ENCODE data around the gene CBX2. TPM values are rescaled to one million over a fixed set of nuclear protein-coding genes. Genes with fewer than 3 reads are reported as not detected.

CBX2 gene
- polyA plus RNA-seq, 2 donors: 2.1 to 3.3 TPM

GRCh38 chr17:79824893-79825579 is 47.1 kb downstream of the CBX2 start:
- Histone ChIP-seq H3K4me1 (ENCODE audit: control insufficient read depth in 2 of 2, insufficient read depth in 2 of 2, low read length in 1 of 2) (peaks cover 2 to 4% of the 10 kb centered on the region in 2 donors), H3K36me3 (ENCODE audit: control insufficient read depth in 2 of 2, insufficient read depth in 2 of 2, low read length in 1 of 2) (no peaks in the 10 kb centered on the region), H3K27ac (ENCODE audit: low read depth in 2 of 2, low read length in 1 of 2) (no peak overlapping the region), H3K27me3 (ENCODE audit: control insufficient read depth in 1 of 2, insufficient read depth in 2 of 2, low read length in 2 of 2) (no peaks in the 10 kb centered on the region), H3K4me3 (ENCODE audit: low read depth in 1 of 2, low read length in 2 of 2) (no peak overlapping the region), H3K9me3 (ENCODE audit: control insufficient read depth in 2 of 2, insufficient read depth in 1 of 2, low read depth in 1 of 2, low read length in 1 of 2) (peaks cover 0 to 2% of the 10 kb centered on the region in 2 donors)
- 82 to 88% methylated on average over 6 of the region's 6 CpGs for WGBS, 2 donors

GRCh38 chr17:79825580-79825921 is 47.6 kb downstream of the CBX2 start:
- Histone ChIP-seq H3K4me1 (ENCODE audit: control insufficient read depth in 2 of 2, insufficient read depth in 2 of 2, low read length in 1 of 2) (peaks cover 2 to 4% of the 10 kb centered on the region in 2 donors), H3K27me3 (ENCODE audit: control insufficient read depth in 1 of 2, insufficient read depth in 2 of 2, low read length in 2 of 2) (no peaks in the 10 kb centered on the region), H3K36me3 (ENCODE audit: control insufficient read depth in 2 of 2, insufficient read depth in 2 of 2, low read length in 1 of 2) (no peaks in the 10 kb centered on the region), H3K4me3 (ENCODE audit: low read depth in 1 of 2, low read length in 2 of 2) (no peak overlapping the region), H3K27ac (ENCODE audit: low read depth in 2 of 2, low read length in 1 of 2) (no peak overlapping the region), H3K9me3 (ENCODE audit: control insufficient read depth in 2 of 2, insufficient read depth in 1 of 2, low read depth in 1 of 2, low read length in 1 of 2) (peaks cover 0 to 2% of the 10 kb centered on the region in 2 donors)
- WGBS, 2 donors: 95 to 96% methylated on average over 5 of the region's 5 CpGs

GRCh38 chr17:79826204-79826680 is 48.3 kb downstream of the CBX2 start:
- Histone ChIP-seq H3K9me3 (ENCODE audit: control insufficient read depth in 2 of 2, insufficient read depth in 1 of 2, low read depth in 1 of 2, low read length in 1 of 2) (peaks cover 0 to 2% of the 10 kb centered on the region in 2 donors), H3K4me3 (ENCODE audit: low read depth in 1 of 2, low read length in 2 of 2) (no peak overlapping the region), H3K4me1 (ENCODE audit: control insufficient read depth in 2 of 2, insufficient read depth in 2 of 2, low read length in 1 of 2) (peaks cover 2 to 9% of the 10 kb centered on the region in 2 donors), H3K36me3 (ENCODE audit: control insufficient read depth in 2 of 2, insufficient read depth in 2 of 2, low read length in 1 of 2) (no peaks in the 10 kb centered on the region), H3K27me3 (ENCODE audit: control insufficient read depth in 1 of 2, insufficient read depth in 2 of 2, low read length in 2 of 2) (no peaks in the 10 kb centered on the region), H3K27ac (ENCODE audit: low read depth in 2 of 2, low read length in 1 of 2) (no peak overlapping the region)
- 60 to 63% methylated on average over 11 of the region's 11 CpGs for WGBS, 2 donors

DNA sequence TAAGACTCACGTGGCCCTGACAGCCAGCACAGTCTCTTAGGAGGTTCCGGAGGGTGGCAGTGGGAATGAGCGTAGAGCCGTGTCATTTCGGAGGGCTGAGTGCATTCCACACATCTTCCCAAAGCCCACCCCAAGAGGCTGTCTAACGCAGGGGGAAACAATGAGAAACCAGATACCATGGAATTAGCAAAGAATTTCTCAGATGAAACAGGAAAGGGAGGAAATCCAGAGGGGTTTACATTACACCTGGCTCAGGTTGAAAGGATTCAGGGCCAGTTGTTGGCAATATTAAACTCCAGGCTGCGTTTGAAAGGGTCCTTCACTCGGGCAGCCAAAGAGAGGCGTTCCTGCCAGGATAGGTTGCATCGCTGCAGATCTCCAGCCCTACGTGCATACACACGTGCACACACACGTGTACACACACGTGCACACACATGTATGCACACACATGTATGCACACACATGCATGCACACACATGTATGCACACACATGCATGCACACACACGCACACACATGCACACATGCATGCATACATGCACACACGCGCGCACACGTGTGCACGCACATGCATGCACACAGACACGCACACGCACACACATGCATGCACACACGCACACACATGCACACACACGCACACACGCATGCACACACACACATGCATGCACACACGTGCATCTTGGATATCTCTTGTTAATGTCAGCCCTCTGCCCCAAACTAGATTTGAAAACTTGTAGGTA is 49.1 kb downstream of the CBX2 start:
- H3K27me3 ChIP-seq (ENCODE audit: control insufficient read depth in 1 of 2, insufficient read depth in 2 of 2, low read length in 2 of 2): no peaks in the 10 kb centered on the region
- no peak overlapping the region for H3K27ac ChIP-seq (ENCODE audit: low read depth in 2 of 2, low read length in 1 of 2)
- peaks cover 2 to 16% of the 10 kb centered on the region in 2 donors for H3K4me1 ChIP-seq (ENCODE audit: control insufficient read depth in 2 of 2, insufficient read depth in 2 of 2, low read length in 1 of 2)
- H3K4me3 ChIP-seq (ENCODE audit: low read depth in 1 of 2, low read length in 2 of 2): no peak overlapping the region
- WGBS, 2 donors: 84% methylated on average over 26 of the region's 26 CpGs
- peaks cover 0 to 2% of the 10 kb centered on the region in 2 donors for H3K9me3 ChIP-seq (ENCODE audit: control insufficient read depth in 2 of 2, insufficient read depth in 1 of 2, low read depth in 1 of 2, low read length in 1 of 2)
- H3K36me3 ChIP-seq (ENCODE audit: control insufficient read depth in 2 of 2, insufficient read depth in 2 of 2, low read length in 1 of 2): no peaks in the 10 kb centered on the region

DNA sequence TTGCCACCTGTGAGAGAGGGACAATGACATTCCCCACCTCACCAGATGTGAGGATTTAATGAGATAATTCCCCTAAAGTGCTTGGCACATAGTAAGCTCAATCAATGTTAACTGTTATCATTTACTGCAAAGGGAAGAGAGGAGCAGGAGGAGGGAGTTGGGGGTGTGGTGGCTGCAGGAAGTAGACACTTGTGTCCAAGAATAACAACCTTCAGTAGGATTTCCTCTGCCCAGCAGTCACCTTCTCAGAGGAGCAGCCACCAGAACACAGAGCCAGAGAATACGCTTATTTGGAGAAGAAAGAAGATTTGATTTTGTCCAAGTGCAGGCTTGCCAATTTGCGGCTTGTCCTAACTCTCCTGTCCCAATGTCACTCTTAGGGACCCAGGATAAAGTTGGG is 51.1 kb downstream of the CBX2 start:
- no peaks in the 10 kb centered on the region for H3K27me3 ChIP-seq (ENCODE audit: control insufficient read depth in 1 of 2, insufficient read depth in 2 of 2, low read length in 2 of 2)
- 79 to 88% methylated on average over 2 of the region's 2 CpGs for WGBS, 2 donors
- no peak overlapping the region for H3K4me3 ChIP-seq (ENCODE audit: low read depth in 1 of 2, low read length in 2 of 2)
- peaks cover 5% of the 10 kb centered on the region in 2 donors for H3K36me3 ChIP-seq (ENCODE audit: control insufficient read depth in 2 of 2, insufficient read depth in 2 of 2, low read length in 1 of 2)
- peaks cover 11 to 18% of the 10 kb centered on the region in 2 donors for H3K4me1 ChIP-seq (ENCODE audit: control insufficient read depth in 2 of 2, insufficient read depth in 2 of 2, low read length in 1 of 2)
- peaks cover 0 to 2% of the 10 kb centered on the region in 2 donors for H3K9me3 ChIP-seq (ENCODE audit: control insufficient read depth in 2 of 2, insufficient read depth in 1 of 2, low read depth in 1 of 2, low read length in 1 of 2)
- H3K27ac ChIP-seq (ENCODE audit: low read depth in 2 of 2, low read length in 1 of 2): no peak overlapping the region

- Histone ChIP-seq H3K27ac (ENCODE audit: low read depth in 2 of 2, low read length in 1 of 2) (no peak overlapping the region), H3K4me1 (ENCODE audit: control insufficient read depth in 2 of 2, insufficient read depth in 2 of 2, low read length in 1 of 2) (peaks cover 11 to 18% of the 10 kb centered on the region in 2 donors), H3K4me3 (ENCODE audit: low read depth in 1 of 2, low read length in 2 of 2) (no peak overlapping the region), H3K36me3 (ENCODE audit: control insufficient read depth in 2 of 2, insufficient read depth in 2 of 2, low read length in 1 of 2) (peaks cover 5 to 10% of the 10 kb centered on the region in 2 donors), H3K9me3 (ENCODE audit: control insufficient read depth in 2 of 2, insufficient read depth in 1 of 2, low read depth in 1 of 2, low read length in 1 of 2) (peaks cover 0 to 2% of the 10 kb centered on the region in 2 donors), H3K27me3 (ENCODE audit: control insufficient read depth in 1 of 2, insufficient read depth in 2 of 2, low read length in 2 of 2) (no peaks in the 10 kb centered on the region)
- 64 to 66% methylated on average over 2 of the region's 2 CpGs for WGBS, 2 donors
Measured at GRCh38 chr17:79829457-79829856, 51.5 kb downstream of the CBX2 start.

GRCh38 chr17:79830303-79830702 is 52.4 kb downstream of the CBX2 start:
- Histone ChIP-seq H3K9me3 (ENCODE audit: control insufficient read depth in 2 of 2, insufficient read depth in 1 of 2, low read depth in 1 of 2, low read length in 1 of 2) (peaks cover 0 to 2% of the 10 kb centered on the region in 2 donors), H3K36me3 (ENCODE audit: control insufficient read depth in 2 of 2, insufficient read depth in 2 of 2, low read length in 1 of 2) (peaks cover 5 to 18% of the 10 kb centered on the region in 2 donors), H3K27ac (ENCODE audit: low read depth in 2 of 2, low read length in 1 of 2) (no peak overlapping the region), H3K27me3 (ENCODE audit: control insufficient read depth in 1 of 2, insufficient read depth in 2 of 2, low read length in 2 of 2) (no peaks in the 10 kb centered on the region), H3K4me3 (ENCODE audit: low read depth in 1 of 2, low read length in 2 of 2) (no peak overlapping the region), H3K4me1 (ENCODE audit: control insufficient read depth in 2 of 2, insufficient read depth in 2 of 2, low read length in 1 of 2) (peaks cover 11 to 19% of the 10 kb centered on the region in 2 donors)
- WGBS, 2 donors: 70 to 72% methylated on average over 8 of the region's 8 CpGs

DNA sequence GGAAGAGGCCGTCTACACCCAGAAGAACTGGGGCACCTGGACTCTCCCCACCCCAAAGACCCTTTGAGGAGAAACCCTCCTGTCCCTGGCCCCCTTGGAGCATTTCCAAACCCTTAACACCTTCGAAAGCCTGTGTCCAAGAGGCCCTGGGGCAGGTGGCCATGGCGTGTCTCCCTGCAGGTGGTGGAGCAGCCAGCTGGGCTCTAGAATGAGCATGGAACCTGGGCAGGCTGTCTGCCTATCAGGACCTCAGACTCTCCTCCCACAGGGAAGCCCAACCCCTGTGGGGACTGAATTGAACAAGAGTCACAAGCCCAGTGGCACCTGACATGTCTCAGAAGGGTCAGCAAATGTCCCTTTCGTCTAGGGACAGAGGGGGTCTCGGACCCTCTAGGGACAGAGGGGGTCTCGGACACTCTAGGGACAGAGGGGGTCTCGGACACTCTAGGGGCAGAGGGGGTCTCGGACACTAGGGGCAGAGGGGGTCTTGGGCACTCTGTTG is 52.9 kb downstream of the CBX2 start:
- Histone ChIP-seq H3K4me1 (ENCODE audit: control insufficient read depth in 2 of 2, insufficient read depth in 2 of 2, low read length in 1 of 2) (peaks cover 11 to 24% of the 10 kb centered on the region in 2 donors), H3K36me3 (ENCODE audit: control insufficient read depth in 2 of 2, insufficient read depth in 2 of 2, low read length in 1 of 2) (peaks cover 5 to 21% of the 10 kb centered on the region in 2 donors), H3K27me3 (ENCODE audit: control insufficient read depth in 1 of 2, insufficient read depth in 2 of 2, low read length in 2 of 2) (no peaks in the 10 kb centered on the region), H3K27ac (ENCODE audit: low read depth in 2 of 2, low read length in 1 of 2) (no peak overlapping the region), H3K9me3 (ENCODE audit: control insufficient read depth in 2 of 2, insufficient read depth in 1 of 2, low read depth in 1 of 2, low read length in 1 of 2) (peaks cover 0 to 2% of the 10 kb centered on the region in 2 donors), H3K4me3 (ENCODE audit: low read depth in 1 of 2, low read length in 2 of 2) (no peak overlapping the region)
- 88 to 92% methylated on average over 8 of the region's 8 CpGs for WGBS, 2 donors

DNA sequence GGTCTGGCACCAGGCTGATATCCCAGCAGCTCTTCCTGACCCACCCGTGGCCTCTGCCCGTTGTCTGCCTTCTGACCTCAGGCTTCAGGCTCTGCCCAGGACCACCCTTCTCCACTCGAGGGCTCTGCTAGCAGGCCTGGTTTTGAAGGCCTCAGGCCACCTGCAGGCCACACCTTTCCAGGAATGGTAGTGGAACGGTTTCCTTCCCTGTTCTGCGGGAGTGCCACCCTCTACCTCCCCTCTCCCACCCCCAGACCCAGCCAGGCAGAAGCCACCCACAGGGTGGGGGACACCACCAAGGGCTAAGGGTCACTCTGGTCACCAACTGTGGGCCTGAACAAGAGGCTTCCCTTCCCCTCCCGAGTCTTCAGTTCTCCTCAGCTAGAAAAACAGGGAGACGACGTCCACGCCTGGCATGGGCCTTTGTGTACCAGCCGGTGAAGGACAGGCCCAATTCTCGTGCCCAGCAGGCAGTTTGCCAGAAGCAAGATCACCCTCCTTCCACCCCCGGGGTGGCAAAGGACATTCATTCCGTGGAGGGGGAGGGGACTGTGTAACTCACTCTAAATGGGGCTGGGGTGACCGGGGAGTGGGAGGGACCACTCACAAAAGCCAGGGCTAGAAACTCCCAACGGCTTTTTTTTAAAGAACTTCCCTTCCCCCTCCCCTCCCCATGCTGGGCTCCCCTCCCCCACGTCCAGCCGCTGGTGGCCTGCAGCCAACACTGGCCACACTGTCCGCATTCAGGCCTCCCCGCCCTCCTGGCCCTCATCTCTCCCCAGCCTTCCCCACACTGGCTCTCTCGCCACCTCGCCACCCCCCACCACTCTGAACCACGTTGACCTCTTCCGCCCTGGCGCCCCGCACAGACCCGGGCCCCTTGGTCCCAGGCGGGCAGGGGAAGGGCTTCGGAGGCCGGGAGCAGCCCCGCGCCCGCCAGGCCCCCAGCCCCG is 53.6 kb downstream of the CBX2 start:
- Histone ChIP-seq H3K9me3 (ENCODE audit: control insufficient read depth in 2 of 2, insufficient read depth in 1 of 2, low read depth in 1 of 2, low read length in 1 of 2) (peaks cover 0 to 2% of the 10 kb centered on the region in 2 donors), H3K27ac (ENCODE audit: low read depth in 2 of 2, low read length in 1 of 2) (peak overlapping the region; percentile 48 to 59), H3K4me3 (ENCODE audit: low read depth in 1 of 2, low read length in 2 of 2) (peak overlapping the region; percentile 32 to 37), H3K27me3 (ENCODE audit: control insufficient read depth in 1 of 2, insufficient read depth in 2 of 2, low read length in 2 of 2) (no peaks in the 10 kb centered on the region), H3K4me1 (ENCODE audit: control insufficient read depth in 2 of 2, insufficient read depth in 2 of 2, low read length in 1 of 2) (peaks cover 9 to 31% of the 10 kb centered on the region in 2 donors), H3K36me3 (ENCODE audit: control insufficient read depth in 2 of 2, insufficient read depth in 2 of 2, low read length in 1 of 2) (peaks cover 5 to 21% of the 10 kb centered on the region in 2 donors)
- 36 to 48% methylated on average over 33 of the region's 33 CpGs for whole genome bisulfite sequencing, 2 donors
